Activated T-cell treated with anti-CD3 and anti-CD28 coated beads, Interleukin-2, amount 50 U/mL, for 4 hours (primary cell): Measurements from ENCODE around the gene HAX1. TPM values are rescaled to one million over a fixed set of nuclear protein-coding genes. Genes with fewer than 3 reads are reported as not detected.
"Not testable (repeated sequence)": the region's sequence is repeated elsewhere in the genome, so short reads cannot be mapped to it uniquely, and the experiment has no call there.

ENCODE experiments used
- ATAC-seq, 2 donors: fragments of 200-7000 bp; cut with Tn5 transposase; one replicate each; pipeline ENCODE4 v1.10.0; 2021
- DNase-seq: peaks from one replicate; pipeline ENCODE4 v3.0.0-alpha.2; 2020
- H3K27me3 Mint-ChIP-seq: one replicate; pipeline ENCODE4 v1.8.0; 2021; ENCODE audit warnings: low read depth, mixed read lengths
- H3K36me3 Mint-ChIP-seq: one replicate; pipeline ENCODE4 v1.8.0; 2022; ENCODE audit warnings: mixed read lengths; ENCODE audit not compliant: insufficient read depth
- H3K4me1 Mint-ChIP-seq: one replicate; pipeline ENCODE4 v1.8.0; 2021; ENCODE audit warnings: low read depth, mixed read lengths
- H3K4me3 Mint-ChIP-seq: one replicate; pipeline ENCODE4 v1.8.0; 2021; ENCODE audit warnings: mild to moderate bottlenecking, moderate library complexity, mixed read lengths
- H3K9me3 Mint-ChIP-seq: one replicate; pipeline ENCODE4 v1.8.0; 2021; ENCODE audit warnings: mixed read lengths
- total RNA-seq, 3 donors: library from RNA; stranded (reverse); gene quantifications; one replicate each; pipeline ENCODE4 v1.2.1, GENCODE V29; 2021

HAX1 gene
- total RNA-seq, 3 donors from 2014 or later, result 131 to 178 (median 157) TPM

DNA sequence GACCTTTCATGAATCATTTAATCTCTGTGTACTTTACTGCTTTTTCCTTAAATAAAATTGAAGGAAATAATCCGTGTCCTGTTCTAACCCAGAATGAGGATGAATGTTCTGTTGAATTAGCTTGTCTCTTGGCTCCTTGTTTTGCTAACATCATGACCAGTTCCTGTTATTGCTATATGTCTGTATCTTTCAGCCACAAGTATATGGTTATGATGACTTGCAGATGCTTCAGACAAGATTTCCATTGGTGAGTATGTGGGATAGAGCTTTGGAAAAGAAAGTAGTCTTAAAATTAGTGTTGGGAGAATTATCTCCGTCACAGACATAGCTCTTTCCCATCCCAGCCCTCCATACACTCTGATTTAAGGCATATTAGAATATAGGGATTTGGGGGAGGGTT is 13.6 kb upstream of the HAX1 start:
- H3K36me3 Mint-ChIP-seq, result peaks cover 69% of the 10 kb centered on the region
- H3K27me3 Mint-ChIP-seq, result no peaks in the 10 kb centered on the region
- ATAC-seq (no peak), DNase-seq (no peak)
- H3K9me3 Mint-ChIP-seq, result no peaks in the 10 kb centered on the region
- no peak overlapping the region for H3K4me3 Mint-ChIP-seq
- H3K4me1 Mint-ChIP-seq, result peaks cover 17% of the 10 kb centered on the region

DNA sequence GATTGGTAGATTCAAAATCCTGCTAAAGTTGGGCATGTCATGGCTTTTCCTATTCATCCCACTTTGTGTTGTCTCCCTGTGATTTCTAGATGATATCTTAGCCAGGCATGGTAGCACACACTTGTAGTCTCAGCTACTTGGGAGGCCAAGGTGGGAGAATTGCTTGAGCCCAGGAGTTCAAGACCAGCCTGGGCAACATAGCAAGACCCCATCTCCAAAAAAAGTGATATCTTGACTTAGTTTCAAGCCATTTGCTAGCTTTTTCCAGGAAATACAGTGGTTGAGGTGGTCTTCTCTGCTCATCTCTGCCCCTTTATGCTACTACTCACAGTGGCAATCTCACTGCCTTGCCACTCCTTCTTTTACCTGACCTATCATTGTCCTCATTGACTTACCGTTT is 12.3 kb upstream of the HAX1 start:
- peaks cover 71% of the 10 kb centered on the region for H3K36me3 Mint-ChIP-seq

DNA sequence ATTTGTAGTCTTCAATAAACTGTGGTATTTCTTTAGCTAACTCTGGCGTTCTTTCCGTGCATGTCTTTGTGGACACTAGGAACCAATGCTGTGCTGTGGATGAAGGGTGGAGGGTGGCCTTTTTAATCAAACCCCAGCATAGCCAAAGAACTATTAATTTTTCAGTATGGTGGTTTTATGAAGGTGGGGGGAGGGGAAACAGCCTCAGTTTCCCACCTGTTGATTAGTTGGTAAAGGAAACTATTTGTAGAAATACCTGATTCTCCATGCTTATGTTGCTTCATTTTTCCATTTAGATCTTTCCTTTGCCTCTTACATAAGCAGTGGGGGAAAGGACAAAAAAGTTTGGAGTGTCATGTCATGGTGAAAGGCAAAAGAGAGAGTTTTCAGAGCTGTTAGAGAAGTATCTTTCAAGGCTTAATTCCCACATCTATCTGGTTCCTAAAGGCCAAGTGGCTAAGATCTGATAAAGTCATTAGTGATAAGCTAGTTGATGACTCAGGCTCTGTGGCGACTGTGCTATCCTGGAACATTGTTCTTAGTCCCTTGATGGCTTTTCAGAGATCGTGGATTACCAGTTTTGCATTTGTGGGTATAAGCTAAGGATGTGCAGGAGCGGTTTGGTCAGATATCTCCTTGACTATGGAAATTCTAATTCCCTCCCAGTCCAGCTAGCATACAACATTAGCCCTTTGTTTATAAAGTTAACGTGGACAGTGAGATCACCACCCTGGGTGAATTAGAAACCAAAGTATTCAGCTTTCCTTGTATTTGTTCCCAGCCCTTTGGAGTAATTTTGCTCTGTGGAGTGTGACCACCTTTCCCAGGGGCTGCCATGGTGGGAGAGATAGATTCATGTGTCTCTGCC is 8.7 kb upstream of the HAX1 start:
- peaks cover 44% of the 10 kb centered on the region for H3K4me1 Mint-ChIP-seq
- no peaks in the 10 kb centered on the region for H3K27me3 Mint-ChIP-seq
- peak overlapping the region; percentile 24 for H3K4me3 Mint-ChIP-seq
- no peak for ATAC-seq
- peaks cover 50% of the 10 kb centered on the region for H3K36me3 Mint-ChIP-seq
- no peaks in the 10 kb centered on the region for H3K9me3 Mint-ChIP-seq
- DNase-seq, result no peak

More for the DNA sequence above, 12.3 kb upstream of the HAX1 start:
- H3K4me3 Mint-ChIP-seq, result no peak overlapping the region
- ATAC-seq (no peak), DNase-seq (no peak)
- no peaks in the 10 kb centered on the region for H3K9me3 Mint-ChIP-seq
- peaks cover 30% of the 10 kb centered on the region for H3K4me1 Mint-ChIP-seq
- H3K27me3 Mint-ChIP-seq, result no peaks in the 10 kb centered on the region

DNA sequence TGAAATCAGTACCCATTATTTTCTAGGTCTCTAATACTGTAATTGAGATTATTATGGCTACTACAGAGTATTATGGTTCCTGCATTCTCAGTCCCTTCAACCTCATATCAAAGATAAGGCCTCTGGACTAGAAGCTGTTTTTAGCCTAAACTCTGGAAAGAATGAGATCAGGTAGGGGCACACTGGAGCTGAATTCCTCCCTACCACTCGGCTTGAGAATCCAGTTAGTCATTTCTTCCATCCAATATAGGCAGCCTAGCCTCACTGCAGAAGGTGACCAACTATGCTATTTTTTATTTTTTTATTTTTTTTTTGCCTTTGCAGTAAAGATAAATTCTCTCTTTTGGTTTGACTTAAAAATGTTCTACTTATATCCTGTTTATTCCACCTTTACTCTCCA is 8.0 kb upstream of the HAX1 start:
- no peak for DNase-seq
- H3K9me3 Mint-ChIP-seq, result no peaks in the 10 kb centered on the region
- peaks cover 54% of the 10 kb centered on the region for H3K36me3 Mint-ChIP-seq
- peaks cover 44% of the 10 kb centered on the region for H3K4me1 Mint-ChIP-seq
- no peaks in the 10 kb centered on the region for H3K27me3 Mint-ChIP-seq
- no peak for ATAC-seq
- no peak overlapping the region for H3K4me3 Mint-ChIP-seq

DNA sequence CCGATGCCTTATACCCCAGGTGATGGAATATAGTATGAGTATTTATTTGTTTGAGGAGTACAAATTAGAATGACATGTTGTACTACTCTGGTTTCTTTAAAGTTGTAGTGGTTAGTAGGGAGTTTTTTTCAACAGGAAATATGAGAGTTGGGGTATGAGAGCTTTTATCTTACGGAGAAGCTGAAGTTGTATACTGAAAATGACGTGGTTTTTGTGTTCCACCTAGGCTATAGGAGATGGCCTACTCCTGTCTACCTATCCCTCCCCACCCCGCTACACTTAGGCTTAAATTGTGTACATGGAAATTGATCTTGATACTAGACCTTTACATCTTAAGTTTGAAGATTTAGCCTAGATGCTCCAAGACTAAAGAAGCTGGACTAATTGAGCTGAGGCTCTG is 6.8 kb upstream of the HAX1 start:
- ATAC-seq (peak; percentile 77 to 81), DNase-seq (no peak)
- Mint-ChIP-seq H3K4me3 (peak overlapping the region; percentile 29), H3K9me3 (no peaks in the 10 kb centered on the region), H3K27me3 (no peaks in the 10 kb centered on the region), H3K36me3 (peaks cover 54% of the 10 kb centered on the region), H3K4me1 (peaks cover 44% of the 10 kb centered on the region)

DNA sequence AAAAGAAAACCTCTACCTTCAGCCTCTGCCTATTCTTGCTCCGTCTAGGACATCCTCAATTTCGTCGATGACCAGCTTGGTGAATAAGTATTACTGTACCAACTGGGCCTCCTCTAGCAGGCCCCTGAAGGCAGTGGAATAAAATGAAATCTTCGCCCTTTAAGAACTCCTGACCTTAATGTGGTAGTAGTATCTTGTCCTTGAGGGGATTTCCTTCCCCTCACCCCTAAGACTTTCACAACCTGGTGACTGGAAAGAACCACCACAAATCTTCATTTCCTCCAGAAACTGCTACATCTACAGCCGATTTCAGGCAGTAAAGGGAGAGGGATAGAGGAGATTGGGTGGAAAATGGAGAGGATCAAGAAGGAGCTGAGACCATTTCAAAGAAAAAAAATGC is 1.6 kb upstream of the HAX1 start:
- peaks cover 46% of the 10 kb centered on the region for H3K4me1 Mint-ChIP-seq
- H3K9me3 Mint-ChIP-seq, result no peaks in the 10 kb centered on the region
- peaks cover 37% of the 10 kb centered on the region for H3K36me3 Mint-ChIP-seq
- ATAC-seq, result no peak
- no peak for DNase-seq
- no peaks in the 10 kb centered on the region for H3K27me3 Mint-ChIP-seq
- H3K4me3 Mint-ChIP-seq, result no peak overlapping the region

DNA sequence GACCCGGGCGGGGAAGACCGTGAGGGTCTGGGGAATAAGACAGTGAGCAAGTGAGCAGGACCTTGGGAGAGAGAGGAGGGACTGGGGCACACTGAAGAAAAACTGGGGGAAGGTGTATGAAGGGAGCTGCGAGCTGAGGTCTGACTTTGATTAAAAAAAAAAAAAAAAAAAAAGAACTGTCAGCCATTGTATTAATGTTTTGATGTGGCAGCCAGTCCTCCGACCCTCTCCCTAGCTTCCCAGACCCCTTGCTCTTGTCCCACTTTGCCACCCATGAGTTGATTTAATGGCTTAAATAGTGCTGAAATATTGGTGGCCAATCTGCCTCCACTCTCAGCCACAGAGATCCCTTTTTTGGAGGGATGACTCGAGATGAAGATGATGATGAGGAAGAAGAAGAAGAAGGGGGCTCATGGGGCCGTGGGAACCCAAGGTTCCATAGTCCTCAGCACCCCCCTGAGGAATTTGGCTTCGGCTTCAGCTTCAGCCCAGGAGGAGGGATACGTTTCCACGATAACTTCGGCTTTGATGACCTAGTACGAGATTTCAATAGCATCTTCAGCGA is 652 bp downstream of the HAX1 start:
- Mint-ChIP-seq H3K27me3 (no peaks in the 10 kb centered on the region), H3K9me3 (no peaks in the 10 kb centered on the region), H3K4me1 (peaks cover 38% of the 10 kb centered on the region), H3K4me3 (peak overlapping the region; percentile 99), H3K36me3 (peaks cover 34% of the 10 kb centered on the region)
- ATAC-seq, result no peak
- DNase-seq, result no peak

DNA sequence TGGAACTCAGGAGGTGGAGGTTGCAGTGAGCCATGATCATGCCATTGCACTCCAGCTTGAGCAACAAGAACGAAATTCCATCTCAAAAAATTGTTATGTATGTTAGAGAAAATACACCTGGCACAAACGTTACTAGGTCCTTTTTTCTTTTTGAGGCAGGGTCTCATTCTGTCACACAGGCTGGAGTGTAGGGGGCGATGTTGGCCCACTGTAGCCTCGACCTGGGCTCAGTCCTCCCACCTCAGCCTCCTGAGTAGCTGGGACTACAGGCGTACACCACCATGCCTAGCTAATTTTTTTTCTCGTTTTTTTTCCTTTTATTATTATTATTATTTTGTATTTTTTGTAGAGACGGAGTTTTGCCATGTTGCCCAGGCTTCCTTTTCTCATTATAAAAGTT is 4.4 kb downstream of the HAX1 start:
- no peak for DNase-seq
- peaks cover 28% of the 10 kb centered on the region for H3K4me1 Mint-ChIP-seq
- no peak for ATAC-seq
- H3K9me3 Mint-ChIP-seq, result no peaks in the 10 kb centered on the region
- H3K36me3 Mint-ChIP-seq, result peaks cover 17% of the 10 kb centered on the region
- no peaks in the 10 kb centered on the region for H3K27me3 Mint-ChIP-seq
- no peak overlapping the region for H3K4me3 Mint-ChIP-seq

DNA sequence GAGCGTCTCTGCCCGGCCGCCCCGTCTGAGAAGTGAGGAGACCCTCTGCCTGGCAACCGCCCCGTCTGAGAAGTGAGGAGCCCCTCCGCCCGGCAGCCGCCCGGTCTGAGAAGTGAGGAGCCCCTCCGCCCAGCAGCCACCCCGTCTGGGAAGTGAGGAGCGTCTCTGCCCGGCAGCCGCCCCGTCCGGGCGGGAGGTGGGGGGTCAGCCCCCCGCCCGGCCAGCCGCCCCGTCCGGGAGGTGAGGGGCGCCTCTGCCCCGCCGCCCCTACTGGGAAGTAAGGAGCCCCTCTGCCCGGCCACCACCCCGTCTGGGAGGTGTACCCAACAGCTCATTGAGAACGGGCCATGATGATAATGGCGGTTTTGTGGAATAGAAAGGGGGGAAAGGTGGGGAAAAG is 15.2 kb downstream of the HAX1 start:
- H3K36me3 Mint-ChIP-seq, ATAC-seq, DNase-seq, H3K9me3 Mint-ChIP-seq, H3K4me1 Mint-ChIP-seq, H3K27me3 Mint-ChIP-seq, H3K4me3 Mint-ChIP-seq: not testable (repeated sequence)

DNA sequence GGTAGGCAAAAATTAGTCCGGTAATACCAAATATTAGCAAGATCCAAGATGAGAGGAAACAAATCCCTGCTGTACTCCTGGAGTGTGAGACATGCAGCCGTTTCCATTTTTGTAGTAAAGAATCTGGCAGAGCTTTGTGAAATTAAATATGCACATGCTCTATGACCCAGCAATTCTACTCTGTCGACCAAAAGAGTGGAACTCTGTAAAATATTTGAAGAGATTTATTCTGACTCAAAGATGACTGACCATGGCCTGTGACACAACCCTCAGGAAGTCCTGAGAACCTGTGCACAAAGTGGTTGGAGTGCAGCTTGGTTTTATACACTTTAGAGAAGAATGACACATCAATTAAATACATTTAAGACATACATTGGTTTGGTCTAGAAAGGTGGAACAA is 16.2 kb downstream of the HAX1 start:
- H3K36me3 Mint-ChIP-seq, result no peaks in the 10 kb centered on the region
- no peak overlapping the region for H3K4me3 Mint-ChIP-seq
- DNase-seq (no peak), ATAC-seq (no peak)
- no peaks in the 10 kb centered on the region for H3K9me3 Mint-ChIP-seq
- no peaks in the 10 kb centered on the region for H3K4me1 Mint-ChIP-seq
- H3K27me3 Mint-ChIP-seq, result no peaks in the 10 kb centered on the region

DNA sequence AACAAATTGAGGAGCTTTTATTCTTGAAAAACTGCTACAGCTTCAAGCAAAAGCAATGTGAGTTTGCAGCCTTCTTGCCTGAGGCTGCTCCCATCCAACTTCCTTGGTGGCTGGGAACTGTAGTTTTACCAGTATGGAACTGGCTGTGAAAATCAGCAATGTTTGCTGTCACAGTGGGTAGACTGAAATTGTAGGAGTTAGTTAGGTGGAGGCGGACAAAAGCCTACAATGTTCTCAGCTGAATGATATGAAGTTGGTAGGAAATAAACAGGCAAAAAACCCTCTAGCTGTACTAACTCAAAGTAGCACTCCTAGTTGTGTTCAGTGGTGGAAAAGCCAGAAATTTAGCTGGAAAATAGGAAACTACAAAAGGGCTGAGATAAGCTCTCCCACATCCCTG is 18.5 kb downstream of the HAX1 start:
- DNase-seq (no peak), ATAC-seq (no peak)
- Mint-ChIP-seq H3K27me3 (no peaks in the 10 kb centered on the region), H3K36me3 (no peaks in the 10 kb centered on the region), H3K4me1 (no peaks in the 10 kb centered on the region), H3K9me3 (peaks cover 11% of the 10 kb centered on the region), H3K4me3 (no peak overlapping the region)

DNA sequence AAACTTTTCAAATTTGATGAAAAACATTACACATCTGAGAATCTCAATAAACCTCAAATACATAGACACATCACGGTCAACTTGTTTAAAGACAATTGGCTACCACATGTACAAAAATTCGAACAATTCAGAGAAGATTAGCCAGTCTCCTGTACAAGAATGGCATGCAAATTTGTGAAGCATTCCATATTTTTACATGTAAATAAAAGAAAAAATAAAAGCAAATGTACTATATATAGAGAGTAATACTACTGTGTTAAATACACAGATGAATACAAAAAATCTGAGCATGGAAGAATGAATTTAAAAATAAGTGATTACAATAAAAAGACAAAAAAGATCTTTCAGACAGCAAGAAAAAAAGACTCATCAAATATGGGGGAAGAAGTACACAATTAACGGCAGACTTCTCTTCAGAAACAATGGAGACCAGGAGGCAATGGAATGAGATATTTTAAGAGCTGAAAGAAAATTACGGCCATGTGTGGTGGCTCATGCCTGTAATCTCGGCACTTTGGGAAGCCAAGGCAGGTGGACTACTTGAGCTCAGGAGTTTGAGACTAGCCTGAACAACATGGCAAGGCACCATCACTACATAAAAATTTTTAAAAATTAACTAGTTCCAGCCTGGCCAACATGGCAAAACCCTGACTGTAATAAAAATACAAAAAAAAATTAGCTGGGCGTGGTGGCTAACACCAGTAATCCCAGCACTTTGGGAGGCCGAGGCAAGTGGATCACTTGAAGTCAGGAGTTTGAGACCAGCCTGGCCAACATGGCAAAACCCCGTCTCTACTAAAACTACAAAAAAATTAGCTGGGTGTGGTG is 23.2 kb downstream of the HAX1 start:
- ATAC-seq (no peak), DNase-seq (no peak)
- H3K27me3 Mint-ChIP-seq, result no peaks in the 10 kb centered on the region
- H3K4me1 Mint-ChIP-seq, result no peaks in the 10 kb centered on the region
- H3K36me3 Mint-ChIP-seq, result no peaks in the 10 kb centered on the region
- H3K9me3 Mint-ChIP-seq, result peaks cover 11% of the 10 kb centered on the region
- H3K4me3 Mint-ChIP-seq, result no peak overlapping the region

DNA sequence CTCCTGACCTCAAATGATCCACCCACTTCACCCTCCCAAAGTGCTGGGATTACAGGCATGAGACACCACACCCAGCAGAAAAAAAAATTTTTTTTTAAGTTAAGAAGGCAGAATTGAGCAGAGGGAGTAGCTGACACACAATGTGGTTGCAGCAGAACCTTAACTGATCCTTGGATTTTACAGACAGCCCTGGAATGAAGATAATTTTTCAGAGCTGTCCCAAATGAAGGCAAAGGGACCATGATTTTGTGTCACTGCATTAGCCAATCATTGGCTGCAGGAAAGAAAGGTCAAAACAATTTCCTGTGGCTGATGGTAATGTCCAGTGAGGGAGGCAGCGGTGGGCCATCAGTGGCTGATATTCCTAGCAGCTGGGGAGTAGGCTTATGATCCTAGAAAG is 29.2 kb downstream of the HAX1 start:
- Mint-ChIP-seq H3K27me3 (no peaks in the 10 kb centered on the region), H3K9me3 (no peaks in the 10 kb centered on the region), H3K4me1 (peaks cover 10% of the 10 kb centered on the region), H3K36me3 (no peaks in the 10 kb centered on the region), H3K4me3 (no peak overlapping the region)
- DNase-seq (no peak), ATAC-seq (no peak)

DNA sequence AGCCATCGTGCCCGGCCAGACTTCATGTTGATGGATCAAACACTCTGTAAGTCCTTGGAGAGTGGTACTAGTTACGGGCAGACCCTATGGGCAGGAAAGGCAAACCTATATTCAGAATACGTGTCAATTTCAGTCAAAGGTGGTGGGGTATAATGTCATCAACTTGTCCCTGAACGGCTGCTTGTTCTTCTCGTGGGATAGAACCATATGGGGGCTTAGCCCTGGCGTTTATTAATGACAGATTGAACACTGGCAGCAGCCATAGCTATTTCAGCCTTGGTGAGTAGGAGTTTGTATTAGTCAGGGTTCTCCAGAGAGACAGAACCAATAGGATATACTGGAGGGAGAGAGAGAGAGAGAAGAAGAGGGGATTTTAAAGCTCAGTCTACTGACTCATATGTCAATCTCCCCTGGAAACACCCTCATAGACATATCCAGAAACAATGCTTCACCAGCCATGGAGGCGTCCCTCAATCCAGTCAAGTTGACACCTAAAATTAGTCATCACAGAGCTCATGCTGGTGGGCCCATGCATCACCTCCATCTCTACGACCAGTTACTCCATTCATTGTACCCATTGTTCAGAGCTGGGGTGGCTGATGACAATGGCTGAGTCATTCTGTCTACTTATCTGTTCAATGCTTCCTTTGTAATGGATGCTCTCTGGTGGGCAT is 32.4 kb downstream of the HAX1 start:
- Mint-ChIP-seq H3K9me3 (no peaks in the 10 kb centered on the region), H3K27me3 (no peaks in the 10 kb centered on the region), H3K4me3 (no peak overlapping the region), H3K36me3 (no peaks in the 10 kb centered on the region), H3K4me1 (peaks cover 22% of the 10 kb centered on the region)
- ATAC-seq, result peak; percentile 93
- peak; percentile 6 for DNase-seq
